ENCODE measurements around the gene SHFL. TPM values are rescaled to one million over a fixed set of nuclear protein-coding genes. Genes with fewer than 3 reads are reported as not detected.

The SHFL gene
- total RNA-seq, 1 experiment from 2014 or later, result 18.5 TPM

DNA sequence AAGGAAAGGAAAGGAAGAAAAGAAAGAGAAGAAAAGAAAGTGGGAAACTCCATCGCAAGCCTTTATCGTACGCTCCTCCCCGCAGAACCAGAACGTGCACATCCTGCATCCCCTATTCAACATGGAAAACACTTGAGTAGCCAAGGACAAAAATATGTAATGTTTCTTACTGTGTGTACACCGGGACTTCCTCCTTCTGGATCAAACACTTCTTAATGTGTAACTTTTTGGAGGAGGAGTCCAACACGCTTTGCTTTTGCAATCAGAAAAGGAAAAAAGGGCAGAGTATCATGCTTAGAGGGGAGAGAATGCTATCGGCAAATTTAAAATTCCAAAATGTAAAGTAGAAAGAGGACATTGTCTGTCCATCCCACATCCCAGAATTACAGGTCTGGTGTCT lies 7.8 kb upstream of the SHFL start:
- BruUV-seq (replicated peaks), result no TSS peak
- H4K20me1 ChIP-seq (ENCODE audit: insufficient read depth), result no peaks in the 10 kb centered on the region
- H3K27me3 ChIP-seq (ENCODE audit: insufficient read depth, low read length), result peaks cover 3% of the 10 kb centered on the region; the same call in 1 of the 2 replicates
- no peaks in the 10 kb centered on the region for H3K9me2 ChIP-seq (ENCODE audit: insufficient read depth)
- ChIA-PET RAD21 (ENCODE audit: low non-redundant PET in 1 of 2, low total read pairs in 2 of 2, uncharacterized antibody in 2 of 2, unreplicated experiment in 2 of 2) (no interaction called here), POLR2A (no interaction called here), CTCF (interaction anchor here (0.6 kb wide), 1 partner anchor 168 kb away, joined by 4 read pairs; no protein-coding TSS in a partner anchor)
- no peak overlapping the region for H3K27ac ChIP-seq (ENCODE audit: low read depth, low read length)
- H2AFZ ChIP-seq (ENCODE audit: low read depth, low read length, poor library complexity, severe bottlenecking), result no peak overlapping the region
- no peak overlapping the region for H3K9ac ChIP-seq (ENCODE audit: low read length)
- H3K4me2 ChIP-seq (ENCODE audit: low read length), result no peak overlapping the region
- H3K36me3 ChIP-seq (ENCODE audit: control insufficient read depth in 1 of 2, insufficient read depth in 2 of 2, low read length in 2 of 2), result no peaks in the 10 kb centered on the region
- no peaks in the 10 kb centered on the region for H3K9me3 ChIP-seq (ENCODE audit: control insufficient read depth in 1 of 2, insufficient read depth in 1 of 2, low read depth in 1 of 2, low read length in 2 of 2)
- DNase-seq (ENCODE audit: low read depth, low spot score), result no peak
- no peaks in the 10 kb centered on the region for H3K79me2 ChIP-seq (ENCODE audit: insufficient read depth, low read length)
- peaks cover 0 to 2% of the 10 kb centered on the region in 2 experiments; a peak in 1 of 4 replicates for H3K4me1 ChIP-seq (ENCODE audit: control insufficient read depth in 1 of 2, insufficient read depth in 2 of 2, low read length in 2 of 2)
- no peak for ATAC-seq
- intact Hi-C loops (cut with micrococcal nuclease), result no loop called here
- H3K4me3 ChIP-seq (replicated peaks in 1 of 2; ENCODE audit: low read depth in 1 of 2, low read length in 2 of 2), result no peak overlapping the region
- TF ChIP-seq CEBPB (IDR thresholded peaks at IDR 0.05; ENCODE audit: low read depth) (no peak), JUND (IDR thresholded peaks at IDR 0.05) (no peak), SIN3A (IDR thresholded peaks at IDR 0.05; ENCODE audit: low read depth) (no peak), ZBTB33 (IDR thresholded peaks at IDR 0.05; ENCODE audit: extremely low read depth, insufficient replicate concordance, low read length) (no peak), POLR2AphosphoS5 (IDR thresholded peaks at IDR 0.05; ENCODE audit: low read depth, low read length) (no peak), SRF (IDR thresholded peaks at IDR 0.05; ENCODE audit: low read depth) (no peak), ELF1 (IDR thresholded peaks at IDR 0.05; ENCODE audit: borderline replicate concordance, low read depth) (no peak), POLR2A (IDR thresholded peaks at IDR 0.05; ENCODE audit: borderline replicate concordance, extremely low read depth, insufficient read depth, insufficient read length) (no peak), CBX3 (IDR thresholded peaks at IDR 0.05; ENCODE audit: low read depth) (no peak), FOSL1 (IDR thresholded peaks at IDR 0.05; ENCODE audit: low read depth) (no peak), EGR1 (IDR thresholded peaks at IDR 0.05; ENCODE audit: low read depth) (no peak), SP1 (IDR thresholded peaks at IDR 0.05; ENCODE audit: low read depth) (no peak), YY1 (IDR thresholded peaks at IDR 0.05; ENCODE audit: extremely low read depth, insufficient replicate concordance, low read depth, low read length) (no peak), ZFX (IDR thresholded peaks at IDR 0.05) (no peak)
- TF ChIP-seq, protein P1, sequence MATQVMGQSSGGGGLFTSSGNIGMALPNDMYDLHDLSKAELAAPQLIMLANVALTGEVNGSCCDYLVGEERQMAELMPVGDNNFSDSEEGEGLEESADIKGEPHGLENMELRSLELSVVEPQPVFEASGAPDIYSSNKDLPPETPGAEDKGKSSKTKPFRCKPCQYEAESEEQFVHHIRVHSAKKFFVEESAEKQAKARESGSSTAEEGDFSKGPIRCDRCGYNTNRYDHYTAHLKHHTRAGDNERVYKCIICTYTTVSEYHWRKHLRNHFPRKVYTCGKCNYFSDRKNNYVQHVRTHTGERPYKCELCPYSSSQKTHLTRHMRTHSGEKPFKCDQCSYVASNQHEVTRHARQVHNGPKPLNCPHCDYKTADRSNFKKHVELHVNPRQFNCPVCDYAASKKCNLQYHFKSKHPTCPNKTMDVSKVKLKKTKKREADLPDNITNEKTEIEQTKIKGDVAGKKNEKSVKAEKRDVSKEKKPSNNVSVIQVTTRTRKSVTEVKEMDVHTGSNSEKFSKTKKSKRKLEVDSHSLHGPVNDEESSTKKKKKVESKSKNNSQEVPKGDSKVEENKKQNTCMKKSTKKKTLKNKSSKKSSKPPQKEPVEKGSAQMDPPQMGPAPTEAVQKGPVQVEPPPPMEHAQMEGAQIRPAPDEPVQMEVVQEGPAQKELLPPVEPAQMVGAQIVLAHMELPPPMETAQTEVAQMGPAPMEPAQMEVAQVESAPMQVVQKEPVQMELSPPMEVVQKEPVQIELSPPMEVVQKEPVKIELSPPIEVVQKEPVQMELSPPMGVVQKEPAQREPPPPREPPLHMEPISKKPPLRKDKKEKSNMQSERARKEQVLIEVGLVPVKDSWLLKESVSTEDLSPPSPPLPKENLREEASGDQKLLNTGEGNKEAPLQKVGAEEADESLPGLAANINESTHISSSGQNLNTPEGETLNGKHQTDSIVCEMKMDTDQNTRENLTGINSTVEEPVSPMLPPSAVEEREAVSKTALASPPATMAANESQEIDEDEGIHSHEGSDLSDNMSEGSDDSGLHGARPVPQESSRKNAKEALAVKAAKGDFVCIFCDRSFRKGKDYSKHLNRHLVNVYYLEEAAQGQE (IDR thresholded peaks at IDR 0.05; ENCODE audit: low read depth), result no peak
